GM12874 (cell line): ENCODE measurements around the gene ONECUT1.
A peak's percentile ranks its signal among the peaks of the same experiment; 100 is the strongest.

Source experiments
- TF ChIP-seq, protein P1 (sequence below): IDR thresholded peaks from 2 replicates; pipeline ENCODE4 v1.5.1; 2011; ENCODE audit warnings: low read depth, mild to moderate bottlenecking, control low read depth, low read length, moderate library complexity; ENCODE audit not compliant: insufficient read depth

The ONECUT1 gene

DNA sequence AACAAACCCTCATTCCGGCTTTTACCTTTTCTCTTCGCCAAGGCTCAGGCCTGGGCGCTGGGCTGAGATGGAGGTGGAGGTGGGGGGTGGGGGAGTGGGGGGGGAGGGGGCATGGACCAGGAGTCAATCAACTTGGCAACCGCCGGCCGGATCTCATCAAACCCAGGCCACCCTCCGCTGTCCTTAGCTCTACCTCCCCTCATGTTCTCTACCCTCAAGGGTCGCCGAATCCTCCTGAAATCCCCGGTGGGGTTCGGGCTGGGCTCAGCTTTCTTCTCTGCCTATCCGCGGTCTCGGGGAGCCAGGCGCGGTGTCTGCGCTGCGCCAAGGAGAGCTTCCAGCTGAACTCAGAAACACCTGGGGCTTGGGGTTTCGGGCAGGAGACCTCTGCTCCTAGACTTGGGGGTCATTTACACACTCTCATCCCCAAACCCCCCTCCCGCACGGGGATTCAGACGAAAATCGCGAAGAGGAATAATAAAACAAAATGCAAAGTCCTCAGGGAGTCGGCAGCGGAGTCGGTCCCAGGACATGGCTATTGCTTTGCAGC, 2.5 kb downstream of the ONECUT1 start:
- TF ChIP-seq, protein P1, sequence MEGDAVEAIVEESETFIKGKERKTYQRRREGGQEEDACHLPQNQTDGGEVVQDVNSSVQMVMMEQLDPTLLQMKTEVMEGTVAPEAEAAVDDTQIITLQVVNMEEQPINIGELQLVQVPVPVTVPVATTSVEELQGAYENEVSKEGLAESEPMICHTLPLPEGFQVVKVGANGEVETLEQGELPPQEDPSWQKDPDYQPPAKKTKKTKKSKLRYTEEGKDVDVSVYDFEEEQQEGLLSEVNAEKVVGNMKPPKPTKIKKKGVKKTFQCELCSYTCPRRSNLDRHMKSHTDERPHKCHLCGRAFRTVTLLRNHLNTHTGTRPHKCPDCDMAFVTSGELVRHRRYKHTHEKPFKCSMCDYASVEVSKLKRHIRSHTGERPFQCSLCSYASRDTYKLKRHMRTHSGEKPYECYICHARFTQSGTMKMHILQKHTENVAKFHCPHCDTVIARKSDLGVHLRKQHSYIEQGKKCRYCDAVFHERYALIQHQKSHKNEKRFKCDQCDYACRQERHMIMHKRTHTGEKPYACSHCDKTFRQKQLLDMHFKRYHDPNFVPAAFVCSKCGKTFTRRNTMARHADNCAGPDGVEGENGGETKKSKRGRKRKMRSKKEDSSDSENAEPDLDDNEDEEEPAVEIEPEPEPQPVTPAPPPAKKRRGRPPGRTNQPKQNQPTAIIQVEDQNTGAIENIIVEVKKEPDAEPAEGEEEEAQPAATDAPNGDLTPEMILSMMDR, result no peak

DNA sequence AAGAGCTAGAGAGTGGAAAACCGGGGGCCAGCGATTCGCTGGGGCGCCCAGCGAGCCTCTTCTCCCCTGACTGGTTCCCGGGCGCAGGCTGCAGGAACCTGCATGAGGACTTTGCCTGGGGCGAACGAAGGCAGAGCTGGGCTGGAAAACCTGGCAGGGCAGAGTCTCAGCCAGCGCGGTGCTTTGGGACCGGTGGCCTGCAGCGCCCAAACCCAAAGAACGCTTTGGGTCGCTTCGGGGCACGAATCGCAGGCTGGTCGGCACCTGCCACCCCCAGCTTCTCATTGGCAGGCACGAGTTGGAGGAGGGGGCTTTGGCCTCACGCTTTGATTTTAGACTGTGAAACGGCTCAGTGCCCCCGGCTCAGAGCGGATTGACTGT, 3.0 kb downstream of the ONECUT1 start:
- TF ChIP-seq, protein P1, result no peak

DNA sequence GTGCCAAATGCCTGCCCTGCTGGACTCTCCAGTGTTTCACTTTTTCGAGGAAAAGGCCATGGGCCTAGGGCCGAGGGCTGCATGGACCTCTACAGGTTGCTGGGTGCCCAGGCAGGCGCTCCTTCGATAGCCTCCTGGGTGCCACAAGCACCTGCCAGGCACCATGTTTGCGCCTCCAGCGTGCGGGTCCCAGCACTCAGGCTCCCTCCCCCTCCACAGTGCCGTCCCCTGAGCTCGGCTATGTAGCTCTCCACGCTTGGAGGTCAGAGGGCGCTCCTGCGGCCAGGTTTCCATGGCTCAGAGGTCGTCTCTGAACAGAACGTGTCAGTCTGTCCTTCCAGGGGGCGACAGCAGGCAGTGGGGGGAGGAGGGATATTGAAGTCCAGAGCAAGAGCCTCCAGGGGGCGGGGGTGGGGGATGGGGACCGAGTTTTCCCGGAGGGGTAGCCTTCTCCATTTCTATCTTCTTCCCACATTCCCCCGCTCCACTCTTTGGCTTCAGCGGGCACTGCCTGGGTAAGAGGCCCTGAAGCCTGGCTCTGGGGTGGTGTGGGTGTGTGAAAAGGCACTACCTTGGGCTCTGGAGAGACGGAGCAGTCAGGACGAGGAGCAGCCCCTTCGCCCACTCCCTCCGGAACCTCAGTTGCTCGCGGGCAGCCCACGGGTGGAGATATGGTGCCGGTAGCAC, 3.6 kb downstream of the ONECUT1 start:
- TF ChIP-seq, protein P1, result no peak

DNA sequence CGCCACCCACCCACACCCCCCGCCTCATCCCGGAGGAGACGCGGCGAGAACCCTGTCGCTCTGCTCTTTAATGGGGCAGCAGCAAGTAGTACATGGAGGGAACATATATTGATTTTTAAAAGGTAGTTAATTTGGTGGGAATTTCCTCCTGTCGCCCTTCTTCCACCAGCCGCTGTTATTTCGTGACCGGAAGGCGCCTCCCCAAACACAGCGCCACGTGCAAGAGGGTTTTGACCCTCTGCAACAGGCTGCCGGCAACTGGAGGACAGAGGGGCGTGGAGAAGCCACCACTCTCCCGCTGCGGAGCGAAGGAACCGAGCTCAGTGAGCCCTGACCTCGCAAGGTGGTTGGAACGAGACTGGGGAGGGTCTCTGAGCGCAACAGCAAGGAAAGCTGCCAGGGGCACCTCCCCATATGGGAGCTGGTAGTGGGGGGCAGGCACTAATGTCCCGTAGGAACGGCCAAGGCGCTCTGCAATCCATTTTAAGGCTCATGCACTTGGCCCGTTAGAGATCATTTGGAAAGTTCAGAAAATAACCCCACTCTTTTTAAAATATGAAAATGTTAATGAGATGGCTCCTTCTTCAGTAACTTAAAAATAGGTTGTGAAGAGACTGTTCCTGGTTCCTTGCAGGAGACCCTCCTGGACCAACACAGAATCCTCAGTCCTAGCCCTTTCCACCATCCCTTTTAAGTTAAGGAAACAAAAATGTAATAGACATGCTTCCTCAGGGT, 4.3 kb downstream of the ONECUT1 start:
- TF ChIP-seq, protein P1, result no peak

DNA sequence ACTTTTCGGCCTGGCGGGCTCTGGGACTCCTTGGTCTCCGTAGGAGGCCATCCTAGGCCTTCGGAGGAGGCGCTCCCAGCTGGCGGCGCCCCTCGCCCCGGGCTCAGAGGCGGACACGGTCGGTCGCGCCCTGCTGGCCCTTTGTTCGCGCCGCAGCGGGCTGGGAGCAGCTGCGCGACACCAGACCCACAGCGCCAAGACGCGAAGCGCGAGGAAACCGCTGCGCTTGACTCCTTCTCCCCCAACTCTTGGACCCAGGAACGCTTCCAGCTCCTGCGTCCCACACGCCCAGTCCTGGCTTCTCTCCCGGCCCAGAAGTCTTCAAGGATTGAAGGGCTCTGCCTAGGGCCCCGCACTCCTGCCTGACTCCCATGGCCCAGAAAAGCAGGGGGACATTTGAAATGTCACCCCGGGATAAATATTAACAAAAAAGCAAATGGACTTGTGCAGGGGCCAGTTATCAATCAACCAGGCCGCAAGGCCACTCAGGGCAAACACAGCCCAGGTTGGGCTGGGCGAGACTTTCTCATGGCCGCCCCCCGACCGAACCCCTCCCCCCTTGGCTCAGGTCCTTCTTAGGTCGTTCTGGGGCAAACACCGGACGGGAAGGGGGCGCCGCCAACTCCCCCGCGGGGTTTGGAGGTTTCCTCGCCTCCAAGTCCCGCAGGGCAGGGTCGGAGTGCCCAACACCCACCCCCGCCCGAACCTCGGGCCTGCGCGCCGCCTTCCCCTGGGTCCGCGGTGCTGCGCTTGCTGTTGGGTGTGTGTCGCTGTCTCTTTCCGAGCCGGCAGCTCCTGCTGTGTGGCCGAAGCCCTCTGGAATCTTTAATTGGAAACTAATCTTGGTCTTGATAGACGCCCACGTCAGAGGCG, 5.1 kb downstream of the ONECUT1 start:
- TF ChIP-seq, protein P1, result no peak

DNA sequence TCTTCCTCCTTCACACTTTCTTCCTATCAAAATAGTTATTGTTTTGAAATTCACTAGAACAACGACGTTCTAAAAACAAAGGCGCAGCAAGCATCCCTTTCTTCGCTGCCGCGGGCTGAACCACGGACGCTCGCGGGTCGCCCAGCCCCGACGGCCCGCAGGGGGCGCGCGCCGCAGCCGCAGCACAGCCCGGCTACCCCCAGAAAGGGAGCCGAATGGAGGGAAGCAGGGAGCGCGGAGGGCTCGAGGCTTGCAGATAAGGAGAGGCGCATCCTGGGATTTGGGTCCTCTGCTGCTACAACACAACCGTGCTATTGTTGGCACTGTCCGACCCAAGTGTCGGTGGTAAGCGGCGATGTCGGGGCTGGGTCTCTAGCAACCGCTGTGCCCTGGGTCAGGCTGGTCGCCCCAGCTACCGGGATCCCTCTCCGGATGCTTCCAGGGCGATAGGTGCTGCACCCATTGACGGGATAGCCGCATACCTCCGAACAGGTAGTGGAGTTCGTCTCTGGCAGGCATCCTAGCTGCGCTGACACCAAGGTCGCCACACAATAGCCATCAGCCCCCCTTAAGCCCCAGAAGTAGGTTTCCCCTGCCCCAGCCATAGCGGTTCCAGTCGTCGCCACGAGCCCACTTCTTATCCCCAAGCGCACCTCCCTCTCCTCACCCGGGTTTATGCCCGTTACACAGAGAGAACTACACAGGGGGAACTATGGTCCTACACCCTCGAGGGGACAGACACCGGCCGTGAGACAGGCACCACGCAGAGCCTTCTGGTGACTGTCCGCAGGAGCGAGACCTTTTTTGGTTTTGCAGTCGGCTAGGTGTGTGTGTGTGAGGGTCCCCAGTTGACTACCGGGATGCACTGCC, 6.0 kb downstream of the ONECUT1 start:
- TF ChIP-seq, protein P1, result peak; percentile 64
